H1 (cell line): ENCODE data around the gene CELSR1. TPM values are rescaled to one million over a fixed set of nuclear protein-coding genes. Genes with fewer than 3 reads are reported as not detected.

ENCODE experiments used
- CREB1 ChIP-seq: IDR thresholded peaks from 2 replicates; pipeline ENCODE4 v1.6.1; 2012; ENCODE audit warnings: inconsistent platforms
- HDAC6 ChIP-seq: IDR thresholded peaks from one replicate; pipeline ENCODE4 v1.7.1; 2012; ENCODE audit warnings: low read depth, mild to moderate bottlenecking, inconsistent platforms, low read length, moderate library complexity
- MAX ChIP-seq: IDR thresholded peaks from 2 replicates; pipeline ENCODE4 v1.6.1; 2012; ENCODE audit warnings: inconsistent platforms
- RAD21 ChIP-seq, 2 experiments: IDR thresholded peaks in 1 of 2; conservative IDR thresholded peaks in 1 of 2; 2 replicates each; pipeline ENCODE4 v1.6.1; 2011; ENCODE audit warnings: low read depth in 2 of 2, low read length in 2 of 2, improper control_type of control experiment in 1 of 2, inconsistent platforms in 1 of 2, mild to moderate bottlenecking in 1 of 2, moderate library complexity in 1 of 2
- SIX5 ChIP-seq: IDR thresholded peaks from 2 replicates; pipeline ENCODE4 v1.6.1; 2011; ENCODE audit warnings: mild to moderate bottlenecking, low read depth, low read length
- ZNF274 ChIP-seq: IDR thresholded peaks from 2 replicates; pipeline ENCODE4 v1.7.0; 2012; ENCODE audit warnings: low read length, borderline replicate concordance; ENCODE audit errors: extremely low read depth
- polyA plus RNA-seq, 7 experiments: library from polyadenylated mRNA; depleted of rRNA in 3 of 7; stranded (reverse) in 5 of 7; unstranded in 2 of 7; fragments of >200 nt in 5 of 7; fragments of 200-250 nt in 2 of 7; gene quantifications; 1 replicate in 5 of 7; 2 replicates in 1 of 7; 4 replicates in 1 of 7; pipeline versions ENCODE4 v1.2.1 to v1.2.3, GENCODE V29; 2011 to 2013; ENCODE audit warnings: missing spikeins in 2 of 7, mixed read lengths in 2 of 7
- total RNA-seq: library from RNA; stranded (reverse); fragmentation: NEBNext Ultra II Directional; extraction: Animal tissue kit (Norgen Biotek cat#: 25700); gene quantifications from 2 replicates; pipeline ENCODE4 v1.2.1, GENCODE V29; 2021

Gene CELSR1
- total and polyA plus RNA-seq, 2 of the 8 experiments (the other 6 are each of a cell fraction or from before 2014, with no cell fraction given) = 9.0 to 12.4 TPM

GRCh38 chr22:46362934-46363515 lies 174.4 kb downstream of the CELSR1 start (continued):
- TF ChIP-seq RAD21 (IDR thresholded peaks at IDR 0.05 in 1 of 2, conservative IDR thresholded peaks at IDR 0.05 in 1 of 2; ENCODE audit: low read depth in 2 of 2, low read length in 2 of 2) = no peak
- TF ChIP-seq HDAC6 = no peak
- no peak for TF ChIP-seq ZNF274
- TF ChIP-seq SIX5 = no peak
- no peak for TF ChIP-seq CREB1
- no peak for TF ChIP-seq MAX
- TF ChIP-seq, all 59 proteins: peak for 0
